Measurements from ENCODE around the gene MATN4. TPM values are rescaled to one million over a fixed set of nuclear protein-coding genes. Genes with fewer than 3 reads are reported as not detected.

The MATN4 gene
- total and polyA plus RNA-seq, 11 donors, result not detected

GRCh38 chr20:45263556-45264266, 44.4 kb downstream of the MATN4 start:
- Histone ChIP-seq H3K27me3 (peaks cover 0 to 16% (median 0%) of the 10 kb centered on the region in 9 donors), H3K27ac (no peak overlapping the region), H3K4me3 (no peak overlapping the region), H3K36me3 (no peaks in the 10 kb centered on the region), H3K9me3 (no peaks in the 10 kb centered on the region), H3K4me1 (no peaks in the 10 kb centered on the region)
- DNase-seq (no peak), ATAC-seq (no peak)
- 70 to 80% (median 73%) methylated on average over 3 of the region's 3 CpGs for WGBS, 4 donors
- intact Hi-C loops (cut with DNase I), result no loop called here
- TF ChIP-seq, protein P1, sequence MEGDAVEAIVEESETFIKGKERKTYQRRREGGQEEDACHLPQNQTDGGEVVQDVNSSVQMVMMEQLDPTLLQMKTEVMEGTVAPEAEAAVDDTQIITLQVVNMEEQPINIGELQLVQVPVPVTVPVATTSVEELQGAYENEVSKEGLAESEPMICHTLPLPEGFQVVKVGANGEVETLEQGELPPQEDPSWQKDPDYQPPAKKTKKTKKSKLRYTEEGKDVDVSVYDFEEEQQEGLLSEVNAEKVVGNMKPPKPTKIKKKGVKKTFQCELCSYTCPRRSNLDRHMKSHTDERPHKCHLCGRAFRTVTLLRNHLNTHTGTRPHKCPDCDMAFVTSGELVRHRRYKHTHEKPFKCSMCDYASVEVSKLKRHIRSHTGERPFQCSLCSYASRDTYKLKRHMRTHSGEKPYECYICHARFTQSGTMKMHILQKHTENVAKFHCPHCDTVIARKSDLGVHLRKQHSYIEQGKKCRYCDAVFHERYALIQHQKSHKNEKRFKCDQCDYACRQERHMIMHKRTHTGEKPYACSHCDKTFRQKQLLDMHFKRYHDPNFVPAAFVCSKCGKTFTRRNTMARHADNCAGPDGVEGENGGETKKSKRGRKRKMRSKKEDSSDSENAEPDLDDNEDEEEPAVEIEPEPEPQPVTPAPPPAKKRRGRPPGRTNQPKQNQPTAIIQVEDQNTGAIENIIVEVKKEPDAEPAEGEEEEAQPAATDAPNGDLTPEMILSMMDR (IDR thresholded peaks at IDR 0.05), result no peak
- no peak for TF ChIP-seq POLR2A (IDR thresholded peaks at IDR 0.05)

- TF ChIP-seq POLR2A (IDR thresholded peaks at IDR 0.05), result no peak
- TF ChIP-seq, protein P1 (IDR thresholded peaks at IDR 0.05), result no peak
- no peak for DNase-seq
- H3K9me3 ChIP-seq, result no peaks in the 10 kb centered on the region
- H3K4me3 ChIP-seq, result no peak overlapping the region
- WGBS, 4 donors, result 41 to 50% (median 47%) methylated on average over 2 of the region's 2 CpGs
- peaks cover 0 to 16% (median 0%) of the 10 kb centered on the region in 12 donors for H3K4me1 ChIP-seq
- no peak overlapping the region for H3K27ac ChIP-seq
- H3K27me3 ChIP-seq, result peaks cover 0 to 17% (median 0%) of the 10 kb centered on the region in 9 donors
- no peak for ATAC-seq
- intact Hi-C loops (cut with DNase I), result loop anchor here in 1 of 10 donors (10.0 kb wide), 1 partner anchor 64 kb away; no protein-coding TSS in a partner anchor
- no peaks in the 10 kb centered on the region for H3K36me3 ChIP-seq
Observed at GRCh38 chr20:45258664-45259063, 49.4 kb downstream of the MATN4 start.

DNA sequence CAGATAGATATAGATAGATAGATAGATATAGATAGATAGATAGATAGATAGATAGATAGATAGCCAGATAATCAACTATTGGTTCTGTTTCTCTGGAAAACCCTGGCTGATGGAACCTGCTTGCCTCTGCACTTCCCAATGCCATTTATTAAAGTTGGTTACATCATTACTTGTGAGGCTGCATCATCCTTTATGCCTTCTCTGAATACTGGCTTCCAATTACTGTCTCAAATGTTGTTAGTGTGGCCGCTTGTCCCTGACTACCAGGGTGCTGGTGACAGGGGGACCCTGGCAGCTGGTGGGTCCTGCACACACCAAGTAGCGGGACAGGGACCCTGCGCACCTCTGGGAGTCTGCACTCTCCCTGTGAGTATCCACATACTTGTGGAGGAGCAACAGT, 49.8 kb downstream of the MATN4 start:
- TF ChIP-seq POLR2A (IDR thresholded peaks at IDR 0.05), result no peak
- TF ChIP-seq, protein P1 (IDR thresholded peaks at IDR 0.05), result no peak
- H3K9me3 ChIP-seq, result no peaks in the 10 kb centered on the region
- ATAC-seq, result no peak

DNA sequence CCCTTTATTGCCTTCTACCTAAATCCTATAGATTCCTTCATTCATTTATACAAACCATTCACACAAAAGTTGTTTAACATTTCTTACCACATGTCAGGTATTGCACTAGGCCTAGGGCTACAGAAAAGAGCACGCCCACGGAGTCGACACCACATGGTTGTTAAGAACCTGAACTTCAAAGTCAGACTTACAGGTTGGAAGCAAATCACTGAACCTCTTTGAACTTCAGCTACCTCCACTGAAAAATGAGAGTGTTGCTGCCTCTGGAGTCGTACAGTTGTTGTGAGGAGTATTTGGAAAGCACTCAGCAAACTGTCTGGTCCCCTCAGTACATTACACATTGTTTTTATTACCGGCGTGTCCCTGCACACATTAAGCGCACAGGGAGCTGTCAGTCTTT, 50.4 kb downstream of the MATN4 start:
- intact Hi-C loops (cut with DNase I), result loop anchor here in 1 of 10 donors (10.0 kb wide), 1 partner anchor 63 kb away; no protein-coding TSS in a partner anchor
- no peak for DNase-seq
- WGBS, 4 donors, result 82 to 89% (median 86%) methylated on average over 7 of the region's 7 CpGs
- H3K27me3 ChIP-seq, result peaks cover 0 to 22% (median 0%) of the 10 kb centered on the region in 9 donors
- TF ChIP-seq, protein P1 (IDR thresholded peaks at IDR 0.05), result no peak
- TF ChIP-seq POLR2A (IDR thresholded peaks at IDR 0.05), result no peak
- H3K4me1 ChIP-seq, result peaks cover 0 to 16% (median 0%) of the 10 kb centered on the region in 12 donors
- no peaks in the 10 kb centered on the region for H3K9me3 ChIP-seq
- no peaks in the 10 kb centered on the region for H3K36me3 ChIP-seq
- ATAC-seq, result no peak
- H3K27ac ChIP-seq, result no peak overlapping the region
- no peak overlapping the region for H3K4me3 ChIP-seq

More for the DNA sequence above, 49.8 kb downstream of the MATN4 start:
- H3K36me3 ChIP-seq, result no peaks in the 10 kb centered on the region
- no peak for DNase-seq
- intact Hi-C loops (cut with DNase I), result loop anchor here in 1 of 10 donors (10.0 kb wide), 1 partner anchor 63 kb away; no protein-coding TSS in a partner anchor
- no peak overlapping the region for H3K27ac ChIP-seq
- H3K27me3 ChIP-seq, result peaks cover 0 to 21% (median 0%) of the 10 kb centered on the region in 9 donors
- H3K4me1 ChIP-seq, result peaks cover 0 to 16% (median 0%) of the 10 kb centered on the region in 12 donors
- 89 to 96% (median 92%) methylated on average over 3 of the region's 3 CpGs for WGBS, 4 donors
- H3K4me3 ChIP-seq, result no peak overlapping the region
